ENCODE measurements around the gene RPS6KC1.
"Not testable (repeated sequence)": the region's sequence is repeated elsewhere in the genome, so short reads cannot be mapped to it uniquely, and the experiment has no call there.

RPS6KC1 gene

GRCh38 chr1:213019450-213019849, 31.6 kb upstream of the RPS6KC1 start:
- no peaks in the 10 kb centered on the region for H3K9me3 ChIP-seq (ENCODE audit: low read length)
- H3K9me2 ChIP-seq (ENCODE audit: low read depth, low read length): no peaks in the 10 kb centered on the region
- H4K20me1 ChIP-seq (ENCODE audit: insufficient read depth, low read length): no peaks in the 10 kb centered on the region
- H3K27ac ChIP-seq (ENCODE audit: low read depth, low read length, poor library complexity, severe bottlenecking): no peak overlapping the region
- H3K27me3 ChIP-seq (ENCODE audit: insufficient read depth, low read length): no peaks in the 10 kb centered on the region
- no peak overlapping the region for H3K4me2 ChIP-seq (ENCODE audit: low read length)
- H3K79me2 ChIP-seq (ENCODE audit: insufficient read depth, low read length): peaks cover 6% of the 10 kb centered on the region
- H3K4me3 ChIP-seq (ENCODE audit: low read depth, low read length, poor library complexity, severe bottlenecking): no peak overlapping the region
- H2AFZ ChIP-seq (ENCODE audit: low read length): no peak overlapping the region
- H3K9ac ChIP-seq (ENCODE audit: low read length): no peak overlapping the region
- H3K4me1 ChIP-seq (ENCODE audit: insufficient read depth, low read length, severe bottlenecking): peaks cover 11% of the 10 kb centered on the region
- H3K36me3 ChIP-seq (ENCODE audit: insufficient read depth, low read length): no peaks in the 10 kb centered on the region
- H3F3A ChIP-seq (ENCODE audit: insufficient read depth, low read length): no peaks in the 10 kb centered on the region
- no peak for TF ChIP-seq CTCF (IDR thresholded peaks at IDR 0.05; ENCODE audit: low read length)
- no peak for TF ChIP-seq EZH2 (IDR thresholded peaks at IDR 0.05; ENCODE audit: borderline replicate concordance, low read length)

GRCh38 chr1:213020016-213020415, 31.0 kb upstream of the RPS6KC1 start:
- H3K9me3 ChIP-seq (ENCODE audit: low read length): 0 out of 2 replicates have a peak, but pooled peaks cover 2% of the 10 kb centered on the region
- H3K27ac ChIP-seq (ENCODE audit: low read depth, low read length, poor library complexity, severe bottlenecking): no peak overlapping the region
- no peak overlapping the region for H2AFZ ChIP-seq (ENCODE audit: low read length)
- no peak for TF ChIP-seq CTCF (IDR thresholded peaks at IDR 0.05; ENCODE audit: low read length)
- TF ChIP-seq EZH2 (IDR thresholded peaks at IDR 0.05; ENCODE audit: borderline replicate concordance, low read length): no peak
- H3K79me2 ChIP-seq (ENCODE audit: insufficient read depth, low read length): peaks cover under 1% of the 10 kb centered on the region; the same call in 1 of the 2 replicates
- H3F3A ChIP-seq (ENCODE audit: insufficient read depth, low read length): no peaks in the 10 kb centered on the region
- H3K4me3 ChIP-seq (ENCODE audit: low read depth, low read length, poor library complexity, severe bottlenecking): no peak overlapping the region
- no peaks in the 10 kb centered on the region for H3K9me2 ChIP-seq (ENCODE audit: low read depth, low read length)
- H3K36me3 ChIP-seq (ENCODE audit: insufficient read depth, low read length): no peaks in the 10 kb centered on the region; the same call in 1 of the 2 replicates
- H3K4me1 ChIP-seq (ENCODE audit: insufficient read depth, low read length, severe bottlenecking): peaks cover 7% of the 10 kb centered on the region
- H3K27me3 ChIP-seq (ENCODE audit: insufficient read depth, low read length): no peaks in the 10 kb centered on the region
- H3K9ac ChIP-seq (ENCODE audit: low read length): no peak overlapping the region
- H3K4me2 ChIP-seq (ENCODE audit: low read length): no peak overlapping the region
- H4K20me1 ChIP-seq (ENCODE audit: insufficient read depth, low read length): no peaks in the 10 kb centered on the region

- H3K27me3 ChIP-seq (ENCODE audit: insufficient read depth, low read length); H3K9me2 ChIP-seq (ENCODE audit: low read depth, low read length); H3K9ac ChIP-seq (ENCODE audit: low read length); H3K4me1 ChIP-seq (ENCODE audit: insufficient read depth, low read length, severe bottlenecking); H3K4me2 ChIP-seq (ENCODE audit: low read length); H3K36me3 ChIP-seq (ENCODE audit: insufficient read depth, low read length); H4K20me1 ChIP-seq (ENCODE audit: insufficient read depth, low read length); H3K79me2 ChIP-seq (ENCODE audit: insufficient read depth, low read length); H3K9me3 ChIP-seq (ENCODE audit: low read length); H2AFZ ChIP-seq (ENCODE audit: low read length); H3K4me3 ChIP-seq (ENCODE audit: low read depth, low read length, poor library complexity, severe bottlenecking); H3F3A ChIP-seq (ENCODE audit: insufficient read depth, low read length); H3K27ac ChIP-seq (ENCODE audit: low read depth, low read length, poor library complexity, severe bottlenecking): not testable (repeated sequence)
Measured at GRCh38 chr1:213027024-213027423, 24.0 kb upstream of the RPS6KC1 start.

GRCh38 chr1:213032651-213033050, 18.4 kb upstream of the RPS6KC1 start:
- Histone ChIP-seq H4K20me1 (ENCODE audit: insufficient read depth, low read length) (no peaks in the 10 kb centered on the region), H3F3A (ENCODE audit: insufficient read depth, low read length) (no peaks in the 10 kb centered on the region), H3K4me3 (ENCODE audit: low read depth, low read length, poor library complexity, severe bottlenecking) (no peak overlapping the region), H3K9me3 (ENCODE audit: low read length) (no peaks in the 10 kb centered on the region), H3K27me3 (ENCODE audit: insufficient read depth, low read length) (peaks cover 4% of the 10 kb centered on the region; the same call in 1 of the 2 replicates), H3K9me2 (ENCODE audit: low read depth, low read length) (no peaks in the 10 kb centered on the region), H3K27ac (ENCODE audit: low read depth, low read length, poor library complexity, severe bottlenecking) (no peak overlapping the region), H3K9ac (ENCODE audit: low read length) (no peak overlapping the region), H3K36me3 (ENCODE audit: insufficient read depth, low read length) (no peaks in the 10 kb centered on the region), H3K4me1 (ENCODE audit: insufficient read depth, low read length, severe bottlenecking) (no peaks in the 10 kb centered on the region), H2AFZ (ENCODE audit: low read length) (no peak overlapping the region), H3K79me2 (ENCODE audit: insufficient read depth, low read length) (no peaks in the 10 kb centered on the region), H3K4me2 (ENCODE audit: low read length) (no peak overlapping the region)
- no peak for TF ChIP-seq CTCF (IDR thresholded peaks at IDR 0.05; ENCODE audit: low read length)
- no peak for TF ChIP-seq EZH2 (IDR thresholded peaks at IDR 0.05; ENCODE audit: borderline replicate concordance, low read length)

All from OCI-LY1 (cell line).